GM18508 (cell line): ENCODE data around the gene ARHGDIA.
"Not testable (repeated sequence)": the region's sequence is repeated elsewhere in the genome, so short reads cannot be mapped to it uniquely, and the experiment has no call there.

Source experiments
- ATAC-seq: cut with Tn5 transposase; IDR thresholded peaks from one replicate; pipeline ENCODE4 v1.9.1; 2021; ENCODE audit warnings: moderate number of reproducible peaks; ENCODE audit not compliant: insufficient read depth, unreplicated experiment

Gene ARHGDIA

DNA sequence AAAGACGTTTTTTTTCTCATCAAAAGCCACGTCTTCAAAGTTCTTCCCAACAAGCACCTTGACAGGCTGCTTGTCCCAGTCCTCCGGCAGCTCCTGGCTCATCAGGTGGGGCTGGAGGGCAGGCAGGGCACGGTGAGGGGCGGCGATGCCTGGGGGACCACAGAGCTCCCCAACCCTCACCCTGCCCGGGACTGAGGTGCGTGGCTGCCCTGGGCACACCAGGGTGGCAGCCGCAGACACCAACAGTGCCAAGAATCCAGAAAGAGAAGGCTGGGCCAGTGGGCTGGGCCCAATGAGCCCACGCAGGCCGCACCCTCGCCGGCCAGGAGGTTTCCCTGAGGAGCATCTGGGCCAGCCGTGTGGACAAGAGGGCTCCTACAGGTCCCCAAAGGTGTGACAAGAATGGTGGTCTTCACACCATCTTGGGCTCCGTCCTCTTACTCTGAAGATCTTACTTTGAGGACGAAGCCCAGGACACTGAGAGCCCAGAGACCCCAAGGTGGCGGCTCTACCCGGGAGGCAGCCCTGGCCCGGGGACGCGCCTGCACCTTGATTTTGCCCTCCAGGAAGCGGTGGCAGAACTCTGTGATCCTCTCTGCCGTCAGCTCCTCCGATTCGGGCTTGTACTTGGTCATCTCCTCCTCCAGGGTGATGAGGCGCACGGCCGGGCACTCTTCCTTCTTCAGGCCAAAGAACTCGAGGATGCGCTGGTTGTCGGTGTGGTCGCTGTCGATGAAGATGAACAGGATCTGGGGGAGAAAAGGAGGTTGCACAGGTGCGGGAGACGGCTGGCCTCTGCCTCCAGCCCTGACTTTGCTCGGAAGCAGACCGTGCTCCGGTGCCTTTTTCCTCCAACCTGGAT is 25.0 kb downstream of the ARHGDIA start:
- ATAC-seq, result no peak

GRCh38 chr17:81845361-81845760 is 25.8 kb downstream of the ARHGDIA start:
- no peak for ATAC-seq

- no peak for ATAC-seq
These were observed 26.2 kb downstream of the ARHGDIA start for GRCh38 chr17:81844887-81845286.

GRCh38 chr17:81844327-81844851 is 26.7 kb downstream of the ARHGDIA start:
- no peak for ATAC-seq

DNA sequence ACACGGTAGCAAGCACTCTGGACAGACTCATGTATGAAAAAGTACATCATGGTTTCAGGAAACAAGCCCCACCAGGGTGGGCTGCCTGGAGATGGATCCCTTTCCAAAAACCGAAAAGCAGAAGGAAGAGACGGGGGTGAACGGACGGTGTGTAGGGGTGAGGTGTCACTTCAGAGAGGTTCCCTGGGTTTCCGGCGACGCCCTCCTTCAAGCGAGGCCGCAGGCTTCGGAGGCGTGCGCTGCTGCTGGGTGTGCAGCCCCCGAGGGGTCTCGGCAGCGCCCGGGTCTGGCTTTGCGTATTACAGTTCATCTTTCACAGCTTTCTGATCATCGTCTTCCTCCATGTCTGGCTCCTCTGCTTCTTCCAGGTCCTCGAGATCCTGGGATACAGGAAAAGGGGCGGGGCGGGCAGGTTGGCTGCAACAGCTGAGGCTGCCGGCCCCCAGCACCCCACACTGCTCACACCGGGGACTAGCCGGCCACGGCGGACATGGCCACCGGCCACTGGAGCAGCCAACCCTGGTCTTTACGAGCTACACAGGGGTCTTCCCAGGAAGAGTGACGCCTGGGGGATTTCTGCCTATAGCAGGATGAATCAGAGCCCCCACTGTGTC is 27.3 kb downstream of the ARHGDIA start:
- no peak for ATAC-seq

DNA sequence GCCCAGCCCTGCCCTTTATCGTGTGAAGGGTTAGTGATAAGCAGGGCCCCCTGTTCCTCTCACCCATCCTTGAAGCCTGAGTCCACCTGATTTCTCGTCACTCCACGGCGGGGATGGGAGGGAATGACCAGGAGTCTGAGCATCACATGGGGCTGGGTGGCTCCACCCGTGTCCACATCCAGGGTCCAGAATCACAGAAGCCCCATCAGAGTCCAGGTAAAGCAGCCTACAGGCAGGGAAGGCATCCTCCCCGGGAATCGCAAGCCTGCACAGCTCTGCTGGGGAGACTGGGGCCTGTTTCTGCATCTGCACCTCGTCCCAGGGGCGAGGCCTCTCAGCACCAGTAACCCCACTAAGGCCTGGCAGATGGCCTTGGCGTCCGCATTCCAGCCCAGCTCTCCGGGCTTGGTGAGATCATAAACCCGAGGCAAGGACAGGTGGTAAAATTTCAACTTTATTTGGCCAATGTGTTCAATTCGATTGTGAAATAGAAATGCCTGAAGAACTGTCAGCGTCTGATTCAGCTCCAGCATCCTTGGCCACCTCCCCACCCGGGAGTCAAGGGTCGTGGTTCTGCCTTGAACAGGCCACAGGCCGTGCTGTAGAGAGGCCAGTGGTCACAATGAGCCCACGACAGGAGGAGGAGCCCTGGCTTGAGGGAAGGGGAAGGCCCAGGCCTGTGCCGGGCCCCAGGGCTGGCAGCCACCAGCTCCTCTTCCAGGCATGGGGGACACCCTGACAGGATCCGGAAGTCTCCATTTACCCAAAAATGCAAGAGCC is 28.2 kb downstream of the ARHGDIA start:
- no peak for ATAC-seq

GRCh38 chr17:81842378-81842724 is 28.8 kb downstream of the ARHGDIA start:
- ATAC-seq, result no peak

DNA sequence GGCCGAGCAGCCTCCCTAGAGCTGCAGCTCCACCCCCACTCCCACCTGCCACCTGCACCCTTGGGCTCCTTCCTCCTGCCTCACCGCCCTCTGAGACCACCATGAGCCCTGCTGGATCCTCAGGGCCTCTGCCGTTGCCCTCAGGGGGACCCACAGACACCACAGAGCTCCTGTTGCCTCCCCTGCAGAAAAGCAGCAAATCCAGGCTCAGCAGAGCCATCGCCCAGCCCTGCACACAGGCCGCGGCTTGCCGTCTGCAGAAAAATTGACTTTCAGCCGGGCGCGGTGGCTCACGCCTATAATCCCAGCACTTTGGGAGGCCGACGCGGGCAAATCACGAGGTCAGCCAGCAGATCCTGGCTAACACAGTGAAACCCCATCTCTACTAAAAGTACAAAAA is 29.3 kb downstream of the ARHGDIA start:
- no peak for ATAC-seq

- ATAC-seq, result no peak
These were observed 30.0 kb downstream of the ARHGDIA start for GRCh38 chr17:81840826-81841778.

DNA sequence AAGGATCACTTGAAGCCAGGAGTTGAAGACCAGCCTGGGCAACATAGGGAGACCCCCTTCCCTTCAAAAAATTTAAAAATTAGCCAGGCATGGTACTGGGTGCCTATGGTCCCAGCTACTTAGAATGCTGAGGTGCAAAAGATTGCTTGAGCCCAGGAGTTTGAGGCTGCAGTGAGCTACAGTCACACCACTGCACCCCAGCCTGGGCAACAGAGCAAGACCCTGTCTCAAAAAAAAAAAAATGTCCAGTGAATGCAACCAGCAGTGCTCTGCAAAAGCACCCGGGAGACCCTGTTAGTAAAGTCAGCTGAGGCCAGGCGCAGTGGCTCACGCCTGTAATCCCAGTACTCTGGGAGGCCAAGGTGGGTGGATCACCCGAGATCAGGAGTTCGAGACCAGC is 31.1 kb downstream of the ARHGDIA start:
- ATAC-seq, result not testable (repeated sequence)

DNA sequence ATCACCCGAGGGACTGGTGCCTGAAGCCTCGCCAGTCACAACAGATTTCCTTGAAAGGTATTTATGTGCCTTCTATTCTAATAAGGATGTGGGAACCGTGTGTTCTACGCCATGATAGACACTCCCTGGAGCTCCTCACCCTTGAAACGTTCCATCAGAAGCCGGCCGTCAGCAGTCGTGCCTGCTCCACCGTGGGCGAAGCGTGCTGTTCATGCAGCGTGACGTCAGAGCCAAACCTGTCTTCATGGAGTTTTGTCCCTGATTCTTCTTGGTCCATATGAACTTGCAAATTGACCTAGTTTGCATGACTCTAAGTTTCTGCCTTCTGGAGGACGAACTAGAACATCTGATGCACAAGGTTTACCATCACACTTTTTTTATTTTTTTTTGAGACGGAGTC is 31.8 kb downstream of the ARHGDIA start:
- no peak for ATAC-seq

DNA sequence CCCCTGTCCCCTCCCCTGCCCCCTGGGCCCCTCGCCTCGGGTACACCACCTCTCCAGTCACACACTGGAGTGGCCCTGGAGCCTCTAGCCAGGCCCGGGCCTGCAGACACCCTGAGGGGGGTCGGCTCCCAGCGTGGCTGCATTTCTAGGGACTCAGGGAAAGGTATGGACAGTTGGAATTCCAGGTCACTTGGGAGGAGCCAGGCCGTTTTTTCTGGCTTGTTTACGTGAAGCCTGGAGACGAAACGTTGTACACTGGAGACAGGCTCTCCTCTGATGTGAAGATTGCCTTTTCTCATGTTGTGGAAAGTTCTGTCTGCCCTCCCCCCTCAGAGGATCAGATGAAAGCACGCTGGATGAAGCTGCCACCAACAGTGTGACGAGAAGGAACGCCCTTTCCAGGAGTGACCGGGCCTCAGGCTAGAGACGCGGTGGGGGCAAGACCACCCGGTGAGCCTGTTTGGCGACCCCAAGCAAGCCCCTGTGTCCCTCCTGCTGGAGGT is 32.3 kb downstream of the ARHGDIA start:
- no peak for ATAC-seq

DNA sequence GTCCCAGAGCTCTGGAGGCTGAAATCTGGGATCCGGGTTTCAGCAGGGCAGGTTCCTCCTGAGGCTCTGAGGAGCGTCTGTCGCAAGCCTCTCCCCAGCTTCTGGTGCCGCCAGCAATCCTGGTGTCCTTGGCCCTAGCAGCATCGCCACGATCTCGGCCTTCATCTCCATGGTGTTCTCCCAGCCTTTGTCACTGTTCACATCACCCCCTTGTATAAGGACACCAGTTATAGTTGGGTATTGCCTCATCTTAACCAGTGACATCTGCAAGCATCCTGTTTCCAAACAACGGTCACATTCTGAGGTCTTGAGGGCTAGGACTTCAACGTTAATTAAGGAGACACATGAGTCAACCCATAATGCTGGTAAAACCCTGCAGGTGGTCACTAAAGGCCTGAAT is 33.5 kb downstream of the ARHGDIA start:
- no peak for ATAC-seq

DNA sequence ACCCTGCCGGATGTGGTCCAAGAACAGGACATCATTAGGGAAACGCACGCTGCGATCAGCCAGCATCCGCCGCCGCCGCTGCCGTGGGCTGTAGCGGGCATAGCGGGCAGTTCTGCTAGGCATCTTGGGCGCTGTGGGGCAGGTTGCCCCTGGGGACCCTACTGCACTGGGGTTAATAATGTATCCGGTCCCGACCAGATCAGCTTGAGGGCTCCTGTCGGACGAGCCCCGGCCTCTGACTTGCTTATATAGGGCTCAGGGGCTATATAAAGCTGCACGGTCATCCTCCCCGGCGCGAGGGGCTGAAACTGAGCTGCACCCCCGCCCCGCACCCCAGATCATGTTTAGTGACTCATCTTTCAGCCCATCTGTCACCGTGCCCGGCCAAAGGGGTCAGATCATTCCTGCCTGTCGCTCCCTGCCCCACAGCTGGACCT is 36.3 kb downstream of the ARHGDIA start, which contains the start of gene PPP1R27:
Gene PPP1R27, minus strand, starts transcription at position 220 of the 437 bp plus-strand sequence. Its CDS starts 97 bp downstream, at position 123.
- no peak for ATAC-seq

- ATAC-seq, result no peak
These were observed 37.0 kb downstream of the ARHGDIA start for GRCh38 chr17:81833921-81834830.

GRCh38 chr17:81833160-81833920 is 37.8 kb downstream of the ARHGDIA start, which contains the start of gene MCRIP1:
Gene MCRIP1, minus strand, starts transcription at chr17:81833291. Its CDS starts 8,785 bp downstream, at chr17:81824506.
- ATAC-seq, result no peak

GRCh38 chr17:81832608-81833159 is 38.5 kb downstream of the ARHGDIA start:
- no peak for ATAC-seq
